Measurements from ENCODE around the gene HSF5. TPM values are rescaled to one million over a fixed set of nuclear protein-coding genes. Genes with fewer than 3 reads are reported as not detected.

HSF5 gene
- total and polyA plus RNA-seq, 2 of the 13 experiments (the other 11 are each of a cell fraction or from before 2014, with no cell fraction given) = not detected

GRCh38 chr17:58394534-58395223, 93.5 kb downstream of the HSF5 start (continued):
- peak; percentile 84; the same call in 1 of the 2 replicates for TF ChIP-seq HMG20A (CRISPR knock-in tag; IDR thresholded peaks at IDR 0.05; ENCODE audit: borderline replicate concordance)
- no peak for TF ChIP-seq POLR2AphosphoS5 (IDR thresholded peaks at IDR 0.05; ENCODE audit: low read depth, low read length)
- TF ChIP-seq ZKSCAN5 (CRISPR knock-in tag; IDR thresholded peaks at IDR 0.05) = no peak
- TF ChIP-seq BRD4 (CRISPR knock-in tag; IDR thresholded peaks at IDR 0.05) = 0 out of 2 replicates have a peak, but pooled peaks have one; percentile 64
- TF ChIP-seq MYNN (CRISPR knock-in tag; IDR thresholded peaks at IDR 0.05; ENCODE audit: low read depth) = peak; percentile 83; the same call in 1 of the 2 replicates
- peak; percentile 81 for TF ChIP-seq SAP130 (CRISPR knock-in tag; IDR thresholded peaks at IDR 0.05; ENCODE audit: low read depth)
- peak; percentile 37; the same call in 1 of the 2 replicates for TF ChIP-seq FOXK2 (IDR thresholded peaks at IDR 0.05)
- peak; percentile 59; the same call in 1 of the 2 replicates for TF ChIP-seq MIXL1 (CRISPR knock-in tag; IDR thresholded peaks at IDR 0.05)
- peak; percentile 91 for TF ChIP-seq MED13 (CRISPR knock-in tag; IDR thresholded peaks at IDR 0.05)
- TF ChIP-seq NCOA5 (CRISPR knock-in tag; IDR thresholded peaks at IDR 0.05) = no peak
- peak; percentile 94 for TF ChIP-seq ZBTB39 (CRISPR knock-in tag; IDR thresholded peaks at IDR 0.05)
- 0 out of 2 replicates have a peak, but pooled peaks have one; percentile 16 for TF ChIP-seq DNMT3B (CRISPR knock-in tag; conservative IDR thresholded peaks at IDR 0.05)
- TF ChIP-seq ZNF746 (CRISPR knock-in tag; IDR thresholded peaks at IDR 0.05) = peak; percentile 91; the same call in 1 of the 2 replicates
- TF ChIP-seq MNT (IDR thresholded peaks at IDR 0.05) = 0 out of 2 replicates have a peak, but pooled peaks have one; percentile 7
- TF ChIP-seq HMGXB3 (CRISPR knock-in tag; IDR thresholded peaks at IDR 0.05; ENCODE audit: borderline replicate concordance) = peak; percentile 82; the same call in 1 of the 2 replicates
- TF ChIP-seq ZBTB26 (CRISPR knock-in tag; IDR thresholded peaks at IDR 0.05; ENCODE audit: borderline replicate concordance) = peak; percentile 76; the same call in 1 of the 2 replicates
- no peak for TF ChIP-seq UBTF (CRISPR knock-in tag; IDR thresholded peaks at IDR 0.05)
- peak; percentile 17; the same call in 1 of the 2 replicates for TF ChIP-seq RFX3 (CRISPR knock-in tag; IDR thresholded peaks at IDR 0.05)

Measured in HepG2 (cell line).